Hippocampal formation (tissue), 2 donors: ENCODE measurements around the gene ZNF708.
"Not testable (repeated sequence)": the region's sequence is repeated elsewhere in the genome, so short reads cannot be mapped to it uniquely, and the experiment has no call there.

ENCODE experiments used
- DNase-seq, 2 donors: peaks; one replicate each; lab custom pipeline; 2025; lab: John Stamatoyannopoulos, UW

The ZNF708 gene

DNA sequence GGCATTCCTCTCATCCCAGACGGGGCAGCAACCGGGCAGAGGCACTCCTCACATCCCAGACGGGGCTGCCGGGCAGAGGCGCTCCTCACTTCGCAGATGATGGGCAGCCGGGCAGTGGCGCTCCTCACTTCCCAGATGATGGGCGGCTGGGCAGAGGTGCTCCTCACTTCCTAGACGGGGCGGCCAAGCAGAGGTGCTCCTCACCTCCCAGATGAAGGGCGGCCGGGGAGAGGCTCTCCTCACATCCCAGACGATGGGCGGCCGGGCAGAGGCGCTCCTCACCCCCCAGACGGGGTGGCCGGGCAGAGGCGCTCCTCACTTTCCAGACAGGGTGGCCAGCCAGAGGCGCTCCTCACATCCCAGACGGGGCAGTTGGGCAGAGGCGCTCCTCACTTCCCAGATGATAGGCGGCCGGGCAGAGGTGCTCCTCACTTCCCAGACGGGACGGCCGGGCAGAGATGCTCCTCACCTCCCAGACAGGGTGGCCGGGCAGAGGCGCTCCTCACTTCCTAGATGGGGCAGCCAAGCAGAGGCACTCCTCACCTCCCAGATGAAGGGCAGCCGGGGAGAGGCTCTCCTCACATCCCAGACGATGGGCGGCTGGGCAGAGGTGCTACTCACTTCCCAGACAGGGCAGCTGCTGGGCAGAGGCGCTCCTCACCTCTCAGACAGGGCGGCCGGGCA is 68.9 kb downstream of the ZNF708 start:
- DNase-seq = no peak

DNA sequence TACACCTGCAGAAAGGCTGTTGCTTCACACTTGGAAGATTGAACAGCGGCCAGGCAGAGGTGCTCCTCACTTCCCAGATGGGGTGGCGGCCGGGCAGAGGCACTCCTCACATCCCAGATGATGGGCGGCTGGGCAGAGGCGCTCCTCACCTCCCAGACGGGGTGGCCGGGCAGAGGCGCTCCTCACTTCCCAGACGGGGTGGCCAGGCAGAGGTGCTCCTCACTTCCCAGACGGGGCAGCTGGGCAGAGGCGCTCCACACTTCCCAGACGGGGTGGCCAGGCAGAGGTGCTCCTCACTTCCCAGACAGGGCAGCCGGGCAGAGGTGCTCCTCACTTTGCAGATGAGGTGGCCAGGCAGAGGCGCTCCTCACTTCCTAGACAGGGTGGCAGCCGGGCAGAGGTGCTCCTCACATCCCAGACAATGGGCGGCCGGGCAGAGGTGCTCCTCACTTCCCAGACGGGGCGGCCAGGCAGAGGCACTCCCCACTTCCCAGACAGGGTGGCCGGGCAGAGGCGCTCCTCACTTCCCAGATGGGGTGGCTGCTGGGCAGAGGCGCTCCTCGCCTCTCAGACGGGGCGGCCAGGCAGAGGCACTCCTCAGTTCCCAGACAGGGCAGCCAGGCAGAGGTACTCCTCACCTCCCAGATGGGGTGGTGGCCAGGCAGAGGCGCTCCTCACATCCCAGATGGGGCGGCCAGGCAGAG is 69.6 kb downstream of the ZNF708 start:
- not testable (repeated sequence) for DNase-seq

GRCh38 chr19:21256722-21257121 is 72.5 kb downstream of the ZNF708 start:
- peak in 1 of 2 donors; percentile 2 for DNase-seq
